GM19328 (cell line): ENCODE data around the gene DNAJA2.
"Not testable (repeated sequence)": the region's sequence is repeated elsewhere in the genome, so short reads cannot be mapped to it uniquely, and the experiment has no call there.

Source experiments
- ATAC-seq: cut with Tn5 transposase; IDR thresholded peaks from one replicate; pipeline ENCODE4 v1.9.1; 2021; ENCODE audit warnings: mild to moderate bottlenecking, moderate library complexity; ENCODE audit not compliant: unreplicated experiment

DNAJA2 gene

GRCh38 chr16:46975908-46976470 is 2.5 kb upstream of the DNAJA2 start:
- no peak for ATAC-seq

GRCh38 chr16:46975165-46975564 is 1.7 kb upstream of the DNAJA2 start:
- no peak for ATAC-seq

GRCh38 chr16:46974352-46974751 is 878 bp upstream of the DNAJA2 start:
- ATAC-seq = no peak

GRCh38 chr16:46973996-46974324 is 486 bp upstream of the DNAJA2 start:
- ATAC-seq = no peak

- peak; percentile 47 for ATAC-seq
Measured at GRCh38 chr16:46972429-46973206, 856 bp downstream of the DNAJA2 start.

GRCh38 chr16:46971271-46971670 is 2.2 kb downstream of the DNAJA2 start:
- ATAC-seq = no peak

- ATAC-seq = no peak
Measured at GRCh38 chr16:46970089-46970488, 3.4 kb downstream of the DNAJA2 start.

GRCh38 chr16:46968063-46968435 is 5.4 kb downstream of the DNAJA2 start:
- ATAC-seq = no peak

- no peak for ATAC-seq
Measured at GRCh38 chr16:46962629-46963028, 10.8 kb downstream of the DNAJA2 start.

GRCh38 chr16:46961373-46962353 is 11.8 kb downstream of the DNAJA2 start:
- no peak for ATAC-seq

GRCh38 chr16:46954562-46954961 is 18.9 kb downstream of the DNAJA2 start:
- no peak for ATAC-seq

GRCh38 chr16:46950009-46950408 is 23.5 kb downstream of the DNAJA2 start:
- ATAC-seq = no peak

- no peak for ATAC-seq
Measured at GRCh38 chr16:46949241-46949892, 24.1 kb downstream of the DNAJA2 start.

GRCh38 chr16:46948548-46949166 is 24.8 kb downstream of the DNAJA2 start:
- ATAC-seq = no peak

- ATAC-seq = peak; percentile 77
Measured at GRCh38 chr16:46947900-46948547, 25.4 kb downstream of the DNAJA2 start.

GRCh38 chr16:46944713-46945112 is 28.8 kb downstream of the DNAJA2 start:
- ATAC-seq = not testable (repeated sequence)

- ATAC-seq = no peak
Measured at GRCh38 chr16:46937536-46937935, 35.9 kb downstream of the DNAJA2 start.

GRCh38 chr16:46932802-46933201 is 40.7 kb downstream of the DNAJA2 start:
- no peak for ATAC-seq

- ATAC-seq = no peak
Measured at GRCh38 chr16:46930861-46931260, 42.6 kb downstream of the DNAJA2 start.
